Prostate gland (tissue), 2 donors: ENCODE results near the gene ERGIC3. TPM values are rescaled to one million over a fixed set of nuclear protein-coding genes. Genes with fewer than 3 reads are reported as not detected.

Experiments
- DNase-seq: peaks from one replicate; pipeline ENCODE4 v3.0.0-alpha.2; 2019; ENCODE audit warnings: low spot score
- H3K27ac ChIP-seq, 2 donors: fragments of 200-600 bp; sonication (generic); 2 replicates each; pipeline ENCODE4 v1.5.1; 2017 to 2019
- H3K27me3 ChIP-seq: fragments of 200-600 bp; sonication (generic); replicated peaks from 2 replicates; pipeline ENCODE4 v1.5.1; 2019; ENCODE audit not compliant: insufficient read depth
- H3K36me3 ChIP-seq, 2 donors: fragments of 200-600 bp; sonication (generic); 1 replicate in 1 of 2; 2 replicates in 1 of 2; pipeline versions ENCODE4 v1.5.1 to v1.8.1; 2017 to 2019
- H3K4me1 ChIP-seq: fragments of 200-600 bp; sonication (generic); replicated peaks from 2 replicates; pipeline ENCODE4 v1.5.1; 2019
- H3K4me3 ChIP-seq, 2 donors: fragments of 200-600 bp; sonication (generic); 2 replicates each; pipeline ENCODE4 v1.5.1; 2017 to 2019
- H3K9me3 ChIP-seq: fragments of 200-600 bp; sonication (generic); 2 replicates; pipeline ENCODE4 v1.5.1; 2017
- POLR2A ChIP-seq: fragments of 450-650 bp; IDR thresholded peaks from one replicate; pipeline ENCODE4 v1.6.1; 2016; ENCODE audit warnings: antibody characterized with exemption, mild to moderate bottlenecking
- POLR2AphosphoS5 ChIP-seq: sonication (generic); formaldehyde crosslinking; IDR thresholded peaks from one replicate; pipeline ENCODE4 v1.6.1; 2017; ENCODE audit warnings: antibody characterized with exemption
- WGBS: methylation state at CpG from one replicate; pipeline ENCODE4 v1.1.5; 2018; 5-methylcytosine and 5-hydroxymethylcytosine counted together
- intact Hi-C: fragments of 100-400 bp; cut with DNase I; formaldehyde crosslinking; loops from one replicate; pipeline ENCODE4 v1.14.2; 2022
- total RNA-seq, 2 donors: library from RNA; depleted of rRNA; stranded (reverse); fragments of >200 nt; gene quantifications; one replicate each; pipeline ENCODE4 v1.1.0, GENCODE V29; 2016
- TF ChIP-seq, protein P1 (sequence below), 4 experiments: fragments of 200-600 bp in 2 of 4; fragments of 450-650 bp in 2 of 4; sonication (generic) in 2 of 4; IDR thresholded peaks; 1 replicate in 3 of 4; 2 replicates in 1 of 4; pipeline ENCODE4 v1.5.1; 2016 to 2019; ENCODE audit warnings: antibody characterized with exemption in 4 of 4, mild to moderate bottlenecking in 2 of 4, moderate library complexity in 2 of 4

Gene ERGIC3
- total RNA-seq, 2 donors from 2014 or later = 277 to 282 TPM

DNA sequence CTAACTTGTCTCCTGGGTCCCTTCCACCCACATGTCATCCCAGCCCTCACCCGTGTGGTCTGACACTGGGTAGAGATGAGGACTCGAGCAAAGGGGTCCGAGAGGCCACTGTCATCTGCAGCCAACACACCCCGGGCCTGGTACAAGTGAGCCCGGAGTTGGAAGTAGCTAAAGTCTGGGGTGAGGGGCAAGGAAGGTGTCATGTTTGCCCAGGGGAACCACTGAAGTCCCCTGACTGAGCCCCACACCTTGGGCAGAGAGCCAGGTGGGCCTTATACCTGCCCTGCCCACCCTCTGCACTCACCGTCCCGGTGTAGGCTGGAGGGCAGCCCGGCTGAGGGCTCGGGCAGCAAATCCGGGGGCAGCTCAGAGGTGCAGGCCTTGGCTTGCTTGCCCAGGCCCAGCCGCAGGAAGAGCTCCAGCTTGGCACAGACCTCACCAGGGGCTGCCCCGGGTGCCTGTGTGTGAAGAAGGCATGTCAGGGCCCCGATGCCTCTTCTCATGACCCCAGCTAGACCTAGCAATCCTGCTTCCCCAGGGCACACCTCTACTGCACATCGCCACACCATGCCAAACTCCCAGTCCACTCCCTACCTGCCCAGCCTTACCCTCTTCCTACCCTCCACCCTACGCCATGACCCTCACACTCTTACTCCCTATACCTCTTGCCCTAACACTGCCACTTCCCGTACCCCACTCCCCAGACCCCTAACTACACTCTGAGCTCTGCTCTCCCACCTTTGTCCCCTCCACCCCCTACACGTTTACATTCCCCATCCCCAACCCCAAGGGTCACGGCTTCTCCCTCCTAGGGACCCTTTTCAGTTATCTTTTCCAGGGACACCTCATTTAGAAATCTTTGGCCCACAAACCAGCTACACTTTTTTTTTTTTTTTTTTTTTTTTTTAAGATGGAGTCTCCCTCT is 42.0 kb downstream of the ERGIC3 start:
- WGBS = 66% methylated on average over 18 of the region's 18 CpGs
- intact Hi-C loops = no loop called here
- DNase-seq = no peak
- Histone ChIP-seq H3K36me3 (no peaks in the 10 kb centered on the region), H3K27me3 (no peaks in the 10 kb centered on the region), H3K27ac (no peak overlapping the region), H3K4me3 (no peak overlapping the region), H3K9me3 (no peaks in the 10 kb centered on the region), H3K4me1 (no peaks in the 10 kb centered on the region)
- TF ChIP-seq, protein P1, sequence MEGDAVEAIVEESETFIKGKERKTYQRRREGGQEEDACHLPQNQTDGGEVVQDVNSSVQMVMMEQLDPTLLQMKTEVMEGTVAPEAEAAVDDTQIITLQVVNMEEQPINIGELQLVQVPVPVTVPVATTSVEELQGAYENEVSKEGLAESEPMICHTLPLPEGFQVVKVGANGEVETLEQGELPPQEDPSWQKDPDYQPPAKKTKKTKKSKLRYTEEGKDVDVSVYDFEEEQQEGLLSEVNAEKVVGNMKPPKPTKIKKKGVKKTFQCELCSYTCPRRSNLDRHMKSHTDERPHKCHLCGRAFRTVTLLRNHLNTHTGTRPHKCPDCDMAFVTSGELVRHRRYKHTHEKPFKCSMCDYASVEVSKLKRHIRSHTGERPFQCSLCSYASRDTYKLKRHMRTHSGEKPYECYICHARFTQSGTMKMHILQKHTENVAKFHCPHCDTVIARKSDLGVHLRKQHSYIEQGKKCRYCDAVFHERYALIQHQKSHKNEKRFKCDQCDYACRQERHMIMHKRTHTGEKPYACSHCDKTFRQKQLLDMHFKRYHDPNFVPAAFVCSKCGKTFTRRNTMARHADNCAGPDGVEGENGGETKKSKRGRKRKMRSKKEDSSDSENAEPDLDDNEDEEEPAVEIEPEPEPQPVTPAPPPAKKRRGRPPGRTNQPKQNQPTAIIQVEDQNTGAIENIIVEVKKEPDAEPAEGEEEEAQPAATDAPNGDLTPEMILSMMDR (IDR thresholded peaks at IDR 0.05) = no peak
- no peak for TF ChIP-seq POLR2AphosphoS5
- no peak for TF ChIP-seq POLR2A

GRCh38 chr20:35586751-35587425 is 45.0 kb downstream of the ERGIC3 start:
- Histone ChIP-seq H3K9me3 (no peaks in the 10 kb centered on the region), H3K4me1 (no peaks in the 10 kb centered on the region), H3K27me3 (no peaks in the 10 kb centered on the region), H3K4me3 (no peak overlapping the region), H3K36me3 (no peaks in the 10 kb centered on the region), H3K27ac (no peak overlapping the region)
- TF ChIP-seq POLR2AphosphoS5 = no peak
- TF ChIP-seq POLR2A = no peak
- TF ChIP-seq, protein P1 (IDR thresholded peaks at IDR 0.05) = no peak
- intact Hi-C loops = no loop called here
- no peak for DNase-seq
- WGBS = 96% methylated on average over 6 of the region's 6 CpGs

GRCh38 chr20:35587436-35587835 is 45.6 kb downstream of the ERGIC3 start:
- Histone ChIP-seq H3K4me3 (no peak overlapping the region), H3K36me3 (no peaks in the 10 kb centered on the region), H3K27ac (no peak overlapping the region), H3K27me3 (no peaks in the 10 kb centered on the region), H3K9me3 (no peaks in the 10 kb centered on the region), H3K4me1 (no peaks in the 10 kb centered on the region)
- intact Hi-C loops = no loop called here
- DNase-seq = no peak
- WGBS = 71% methylated on average over 2 of the region's 2 CpGs
- no peak for TF ChIP-seq POLR2A
- TF ChIP-seq, protein P1 (IDR thresholded peaks at IDR 0.05) = no peak
- TF ChIP-seq POLR2AphosphoS5 = no peak

GRCh38 chr20:35588397-35588796 is 46.5 kb downstream of the ERGIC3 start:
- Histone ChIP-seq H3K27me3 (no peaks in the 10 kb centered on the region), H3K9me3 (no peaks in the 10 kb centered on the region), H3K36me3 (no peaks in the 10 kb centered on the region), H3K27ac (no peak overlapping the region), H3K4me3 (no peak overlapping the region), H3K4me1 (no peaks in the 10 kb centered on the region)
- WGBS = 88% methylated on average over 14 of the region's 14 CpGs
- no peak for DNase-seq
- TF ChIP-seq POLR2AphosphoS5 = no peak
- no peak for TF ChIP-seq POLR2A
- TF ChIP-seq, protein P1 (IDR thresholded peaks at IDR 0.05) = no peak
- intact Hi-C loops = no loop called here
